GM21737 (cell line): ENCODE measurements around the gene TFF3.
"Not testable (repeated sequence)": the region's sequence is repeated elsewhere in the genome, so short reads cannot be mapped to it uniquely, and the experiment has no call there.

Experiments used
- ATAC-seq: cut with Tn5 transposase; IDR thresholded peaks from one replicate; pipeline ENCODE4 v1.9.1; 2021; ENCODE audit warnings: mild to moderate bottlenecking, moderate library complexity; ENCODE audit not compliant: unreplicated experiment

Gene TFF3

GRCh38 chr21:42307106-42307505, 8.1 kb downstream of the TFF3 start:
- ATAC-seq: no peak

DNA sequence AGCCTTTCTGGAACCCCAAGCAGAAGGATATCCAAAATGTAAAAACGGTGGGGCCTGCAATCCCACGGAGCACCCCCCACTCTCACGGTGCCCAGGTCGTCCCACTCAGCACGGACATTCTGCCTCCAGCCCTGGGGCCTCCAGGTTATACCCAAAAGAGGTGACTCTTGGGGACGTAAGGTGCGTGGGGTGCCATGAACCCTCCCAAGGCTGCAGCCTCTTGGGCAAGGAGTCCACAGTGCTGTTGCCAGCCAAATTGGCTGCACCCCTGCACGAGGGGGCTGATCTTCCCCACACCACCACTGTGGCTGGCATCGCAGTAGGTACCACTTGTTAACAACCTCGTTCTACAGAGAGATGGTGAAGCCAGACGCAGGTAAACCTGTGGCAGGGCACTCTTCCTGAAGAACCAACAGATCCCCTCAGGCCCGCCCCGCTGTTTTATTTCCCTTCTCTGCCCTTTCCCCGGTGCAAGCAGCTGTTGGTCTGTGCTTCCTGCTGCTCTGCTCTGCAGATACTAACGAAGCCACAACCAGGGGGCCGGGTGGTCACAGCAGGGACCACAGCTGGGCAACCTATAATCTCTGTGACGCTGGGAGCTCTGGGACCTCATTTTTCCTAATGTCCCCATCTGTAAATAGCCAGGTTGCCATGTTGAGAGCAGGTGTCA, 8.7 kb downstream of the TFF3 start:
- ATAC-seq: no peak

GRCh38 chr21:42305707-42306147, 9.5 kb downstream of the TFF3 start:
- ATAC-seq: no peak

- ATAC-seq: no peak
Observed at GRCh38 chr21:42304556-42305454, 10.4 kb downstream of the TFF3 start.

GRCh38 chr21:42303443-42303842, 11.8 kb downstream of the TFF3 start:
- ATAC-seq: no peak

- ATAC-seq: no peak
Observed at GRCh38 chr21:42302794-42303193, 12.4 kb downstream of the TFF3 start.

- no peak for ATAC-seq
Observed at GRCh38 chr21:42302076-42302650, 13.0 kb downstream of the TFF3 start.

- no peak for ATAC-seq
Observed at GRCh38 chr21:42301371-42302075, 13.7 kb downstream of the TFF3 start.

GRCh38 chr21:42300956-42301355, 14.3 kb downstream of the TFF3 start:
- ATAC-seq: no peak

DNA sequence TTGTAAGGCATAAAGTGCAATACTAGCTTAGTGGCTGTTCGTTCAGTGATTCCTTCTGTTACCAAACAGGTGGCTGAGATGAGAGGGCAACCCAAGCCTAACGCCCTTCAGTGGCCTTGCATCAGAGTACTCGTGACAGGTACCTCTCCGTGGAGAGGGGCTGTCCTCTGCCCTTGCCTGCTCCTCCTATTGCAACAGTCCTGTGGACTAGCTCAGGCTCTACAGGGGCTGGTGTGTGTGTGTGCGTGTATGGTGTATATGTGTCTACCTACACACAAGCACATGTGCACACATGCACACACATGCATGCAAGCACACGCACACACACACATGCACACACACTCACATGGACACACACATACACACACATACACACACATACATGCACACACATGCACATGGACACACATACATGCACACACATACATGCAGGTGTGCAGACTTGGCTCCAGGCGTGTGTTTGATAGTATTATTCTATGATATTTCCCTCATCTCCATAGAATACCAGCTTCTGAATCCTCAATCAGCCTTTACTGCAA, 15.1 kb downstream of the TFF3 start:
- no peak for ATAC-seq

GRCh38 chr21:42299324-42300044, 15.7 kb downstream of the TFF3 start:
- no peak for ATAC-seq

DNA sequence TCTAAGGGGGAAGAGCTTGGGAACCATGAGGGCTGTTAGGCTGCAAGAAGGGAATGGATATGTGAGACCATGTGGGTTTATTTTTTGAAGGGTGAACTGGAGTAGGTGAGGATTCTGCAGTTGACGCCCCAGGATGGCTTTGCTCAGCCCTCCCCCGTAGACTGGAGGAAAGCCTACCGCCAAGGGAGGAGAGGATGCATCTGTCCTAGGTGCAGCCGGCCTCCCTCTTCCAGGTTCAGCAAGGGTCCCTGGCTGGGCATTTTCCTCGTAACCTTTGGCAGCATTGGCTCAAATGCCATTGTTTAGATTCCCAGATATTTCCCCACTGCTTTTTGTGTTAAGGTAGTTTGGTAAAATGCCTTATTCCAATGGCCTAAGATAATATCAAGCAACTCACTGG, 16.6 kb downstream of the TFF3 start:
- ATAC-seq: no peak

DNA sequence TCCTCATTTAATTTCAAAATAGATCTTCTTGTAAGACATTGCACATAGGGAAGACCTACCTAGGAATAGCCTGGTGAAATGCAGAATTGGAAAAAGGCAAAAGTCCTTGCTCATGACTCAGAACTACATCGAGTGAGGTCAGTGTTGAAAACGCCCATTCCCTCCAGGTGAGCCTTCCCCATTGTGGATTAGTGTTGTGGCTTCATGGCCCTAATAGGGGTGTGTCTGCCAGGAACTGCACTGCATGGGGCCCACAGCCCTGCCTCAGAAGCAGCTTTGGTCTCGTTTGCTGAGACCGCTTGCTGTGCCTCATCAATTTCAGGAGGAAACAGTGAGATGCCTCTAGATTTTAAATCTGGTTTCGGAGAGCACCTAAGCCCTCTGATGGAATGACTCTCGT, 17.0 kb downstream of the TFF3 start:
- ATAC-seq: no peak

- no peak for ATAC-seq
Observed at GRCh38 chr21:42297377-42297776, 17.8 kb downstream of the TFF3 start.

DNA sequence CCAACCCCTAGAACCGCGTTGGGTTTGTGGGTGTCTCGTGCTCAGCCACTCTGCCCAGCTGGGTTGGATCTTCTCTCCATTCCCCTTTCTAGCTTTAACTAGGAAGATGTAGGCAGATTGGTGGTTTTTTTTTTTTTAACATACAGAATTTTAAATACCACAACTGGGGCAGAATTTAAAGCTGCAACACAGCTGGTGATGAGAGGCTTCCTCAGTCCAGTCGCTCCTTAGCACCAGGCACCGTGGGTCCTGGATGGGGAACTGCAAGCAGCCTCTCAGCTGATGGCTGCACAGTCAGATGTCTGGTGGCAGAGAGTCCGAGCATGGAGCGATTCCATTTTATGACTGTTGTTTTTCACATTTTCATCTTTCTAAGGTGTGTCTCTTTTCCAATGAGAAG, 18.7 kb downstream of the TFF3 start:
- no peak for ATAC-seq

DNA sequence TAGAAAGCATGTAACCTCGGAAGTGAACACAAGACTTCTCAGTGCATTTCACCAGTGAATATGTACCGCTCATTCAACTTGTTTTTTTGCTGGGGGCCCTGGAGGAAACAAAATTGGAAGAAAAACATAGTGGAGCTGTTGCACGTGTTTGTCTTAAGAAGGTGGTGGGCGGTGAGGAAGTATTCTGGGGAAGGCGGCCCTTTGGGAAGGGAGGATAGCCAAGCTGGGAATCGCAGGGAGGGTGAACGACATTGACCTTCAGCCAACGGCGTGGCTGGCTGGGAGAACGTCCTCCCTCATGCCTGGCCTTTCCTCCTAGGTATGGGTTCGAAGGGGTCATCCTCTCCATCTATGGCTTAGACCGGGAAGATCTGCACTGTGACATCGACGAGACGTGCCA, 19.4 kb downstream of the TFF3 start:
- ATAC-seq: no peak

GRCh38 chr21:42294273-42294880, 20.8 kb downstream of the TFF3 start:
- no peak for ATAC-seq

DNA sequence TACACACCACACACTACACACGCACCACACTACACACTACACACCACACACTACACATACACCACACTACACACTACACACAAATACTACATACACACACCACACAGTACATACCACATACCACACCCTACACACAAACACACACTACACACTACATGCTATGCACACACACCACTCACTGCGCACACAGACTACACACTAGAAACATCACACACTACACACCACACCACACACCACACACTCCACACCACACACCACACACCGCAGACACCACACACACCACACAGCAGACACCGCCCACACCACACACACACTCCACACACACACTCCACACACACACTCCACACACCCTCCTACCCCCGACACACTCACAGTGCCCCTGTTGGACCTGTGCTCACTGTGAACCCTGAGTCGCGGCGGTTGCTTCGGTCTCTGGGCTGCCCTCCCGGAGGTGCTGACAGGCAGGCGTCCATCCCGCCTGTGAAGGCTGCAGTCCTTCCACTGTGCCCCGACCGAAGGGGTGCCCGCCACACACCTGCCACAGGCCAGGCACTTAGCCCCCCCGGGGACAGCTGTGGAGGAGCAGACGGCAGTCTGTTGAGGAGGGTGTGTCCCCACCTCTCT, 21.4 kb downstream of the TFF3 start:
- ATAC-seq: no peak

- not testable (repeated sequence) for ATAC-seq
Observed at GRCh38 chr21:42292563-42293142, 22.6 kb downstream of the TFF3 start.
